Effector CD8-positive, alpha-beta T cell (primary cell): ENCODE data around the gene COBL.

Experiments used
- DNase-seq: peaks from one replicate; lab custom pipeline; 2025; lab: John Stamatoyannopoulos, UW

COBL gene

DNA sequence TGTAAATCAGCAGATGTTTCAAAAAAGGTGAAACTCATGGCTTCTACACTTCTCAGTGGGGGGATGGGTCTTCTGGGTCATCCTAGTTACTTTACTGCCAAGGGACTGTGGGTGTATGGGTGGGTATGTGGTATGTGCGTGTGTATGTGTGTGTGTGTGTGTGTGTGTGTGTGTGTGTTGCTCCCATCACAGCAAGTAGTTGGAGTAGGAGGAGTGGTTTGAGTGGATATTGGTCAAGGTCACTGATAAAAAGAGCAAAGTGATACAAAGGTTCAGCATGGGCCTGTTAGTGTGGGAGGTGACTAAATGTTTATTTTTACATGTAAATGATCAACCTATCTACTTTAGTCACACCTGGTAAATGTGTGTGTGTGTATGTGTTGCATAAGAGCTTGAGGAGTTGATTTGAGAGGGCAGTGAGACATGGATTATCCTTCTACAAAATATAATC, 11.8 kb upstream of the COBL start:
- no peak for DNase-seq

DNA sequence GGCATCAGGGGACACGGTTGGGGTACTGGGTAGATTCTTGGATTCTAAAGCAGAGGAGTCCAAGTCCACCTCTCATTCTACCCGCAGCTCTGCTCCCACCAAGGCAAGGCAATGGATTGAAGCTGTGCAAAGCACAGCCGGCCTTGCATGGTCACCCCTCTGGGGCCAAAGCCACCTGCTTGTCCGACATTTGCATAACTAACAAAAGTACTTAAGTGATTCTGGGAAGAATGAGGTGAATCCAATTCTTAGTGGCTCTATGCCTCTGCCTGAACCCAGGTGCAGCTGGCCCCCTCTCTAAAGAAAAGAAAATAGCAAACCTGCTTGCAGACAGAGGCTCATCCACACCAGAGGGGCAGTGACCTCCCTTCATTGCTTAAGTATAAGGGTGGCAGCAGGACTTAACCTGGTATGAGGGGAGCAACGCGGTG, 10.7 kb upstream of the COBL start:
- no peak for DNase-seq

DNA sequence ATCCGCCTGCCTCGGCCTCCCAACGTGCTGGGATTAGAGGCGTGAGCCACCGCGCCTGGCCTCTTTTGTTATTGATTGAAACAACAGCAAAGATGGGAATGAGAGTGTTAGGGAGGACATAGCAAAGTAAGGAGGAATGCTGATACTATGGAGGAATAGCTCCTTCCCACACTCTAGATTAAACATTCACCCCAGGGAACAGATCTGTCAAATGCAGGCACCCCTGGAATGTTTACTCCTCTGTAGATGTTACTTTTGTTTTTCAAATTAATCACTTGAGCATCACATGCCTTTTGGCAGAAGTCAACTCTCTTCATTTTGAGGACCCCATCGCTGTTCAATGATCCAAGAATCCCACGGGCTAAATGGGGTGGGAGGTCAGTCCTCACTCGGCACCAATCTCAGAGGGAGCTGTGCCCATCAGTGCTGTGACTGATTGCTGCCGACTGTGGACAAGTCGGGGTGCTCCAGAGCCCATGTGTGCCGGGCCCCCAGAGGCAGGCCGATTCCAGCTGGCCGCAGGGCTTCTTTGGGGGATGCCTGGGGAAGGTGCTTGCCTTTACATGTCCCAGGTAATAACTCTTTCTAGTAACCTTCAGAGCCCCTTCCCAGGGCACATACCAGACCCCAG, 10.2 kb upstream of the COBL start:
- DNase-seq = no peak

DNA sequence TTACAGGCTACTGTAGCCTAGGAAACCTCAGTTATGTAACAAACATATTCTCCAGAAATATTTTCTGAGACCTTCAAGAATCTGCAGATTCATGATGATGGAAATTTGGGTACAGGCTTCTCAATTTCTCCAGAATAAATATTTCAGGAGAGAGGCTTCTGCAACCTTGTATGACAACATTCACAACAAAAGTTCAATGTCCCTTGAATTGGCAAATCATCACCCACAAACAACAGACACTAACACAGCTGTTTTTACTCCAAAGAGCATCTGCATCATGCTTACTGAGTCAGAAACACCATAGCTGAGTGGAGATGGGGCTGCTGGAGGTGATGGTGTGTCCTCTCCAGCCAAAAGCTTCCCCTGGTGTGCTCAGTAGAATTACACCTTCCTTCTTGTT, 9.3 kb upstream of the COBL start:
- no peak for DNase-seq

DNA sequence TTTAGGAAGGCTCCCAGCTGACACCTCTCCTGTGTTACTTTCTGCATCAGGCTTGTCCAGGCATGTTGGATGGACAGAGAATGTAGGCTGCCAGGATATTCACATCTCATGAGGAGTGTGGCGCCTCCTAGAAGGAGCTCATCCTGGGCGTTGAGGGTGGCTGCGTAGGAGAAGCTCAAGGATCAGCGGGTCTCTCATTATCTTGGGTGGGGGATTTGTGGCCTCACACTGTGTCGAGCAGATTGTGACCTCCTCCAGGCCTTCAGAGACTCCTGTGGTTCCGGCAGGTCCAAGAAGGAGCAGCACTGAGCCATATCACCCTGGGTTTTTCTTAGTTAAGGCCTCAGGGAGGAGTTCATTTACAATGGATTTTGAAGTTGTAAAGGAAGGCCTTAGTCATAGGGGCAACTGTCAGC, 8.7 kb upstream of the COBL start:
- DNase-seq = no peak

DNA sequence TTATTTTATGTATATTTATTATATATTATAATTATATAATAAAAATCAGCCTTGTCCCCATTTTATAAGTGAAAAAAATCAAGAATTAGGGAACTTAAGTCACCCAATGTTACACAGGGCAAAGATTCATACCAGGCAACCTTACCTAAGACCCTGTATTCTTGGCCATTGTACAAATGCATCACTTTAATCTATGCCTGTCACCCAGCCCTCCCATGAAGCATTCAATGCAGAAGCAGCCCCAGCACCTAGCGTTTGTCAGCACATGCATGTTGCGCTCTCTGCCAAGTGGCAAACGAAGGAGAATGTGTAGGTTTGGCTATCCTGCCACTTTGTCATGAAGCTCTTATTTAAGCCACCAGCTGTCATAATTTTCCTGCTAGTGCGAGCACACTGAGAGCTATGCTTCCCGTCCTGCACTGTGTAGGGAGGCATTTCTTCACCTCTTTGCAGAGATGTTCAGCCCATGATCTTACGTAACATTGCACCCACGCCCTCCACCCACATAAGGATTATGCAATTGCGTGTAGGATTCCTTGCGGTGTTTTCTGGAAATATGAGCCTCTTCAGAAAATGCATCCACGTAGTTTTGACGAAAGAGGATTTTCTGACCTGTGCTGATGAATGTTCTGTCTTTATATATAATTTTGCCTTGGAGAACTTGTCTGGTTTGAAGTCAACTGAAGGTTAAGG, 7.7 kb upstream of the COBL start:
- DNase-seq = no peak

DNA sequence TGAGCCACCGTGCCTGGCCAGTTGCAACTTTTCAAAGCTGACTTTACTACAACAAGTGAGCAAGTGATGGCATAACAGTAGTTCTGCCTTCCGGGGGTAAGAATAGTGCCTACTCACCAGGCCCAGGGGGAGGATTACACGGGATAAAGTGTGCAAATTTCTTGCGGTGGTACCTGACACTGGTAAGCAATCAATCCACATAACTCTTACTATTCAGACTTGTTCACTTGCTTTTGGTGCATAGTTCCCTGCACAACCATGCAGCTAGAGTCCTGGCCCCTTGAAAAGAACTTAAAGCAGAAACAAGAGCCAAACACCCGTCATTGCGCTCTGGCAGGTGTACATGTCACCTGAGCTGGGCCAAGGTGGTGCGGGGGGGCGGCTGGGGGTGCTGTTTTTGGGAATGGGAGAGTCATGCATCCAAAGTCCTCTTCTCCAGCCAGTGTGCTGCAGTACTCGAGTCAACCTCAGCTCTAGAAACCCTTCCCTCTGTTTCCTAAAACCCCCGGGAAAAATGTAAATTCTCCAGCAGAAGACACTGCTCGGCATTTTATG, 5.4 kb upstream of the COBL start:
- DNase-seq = no peak

DNA sequence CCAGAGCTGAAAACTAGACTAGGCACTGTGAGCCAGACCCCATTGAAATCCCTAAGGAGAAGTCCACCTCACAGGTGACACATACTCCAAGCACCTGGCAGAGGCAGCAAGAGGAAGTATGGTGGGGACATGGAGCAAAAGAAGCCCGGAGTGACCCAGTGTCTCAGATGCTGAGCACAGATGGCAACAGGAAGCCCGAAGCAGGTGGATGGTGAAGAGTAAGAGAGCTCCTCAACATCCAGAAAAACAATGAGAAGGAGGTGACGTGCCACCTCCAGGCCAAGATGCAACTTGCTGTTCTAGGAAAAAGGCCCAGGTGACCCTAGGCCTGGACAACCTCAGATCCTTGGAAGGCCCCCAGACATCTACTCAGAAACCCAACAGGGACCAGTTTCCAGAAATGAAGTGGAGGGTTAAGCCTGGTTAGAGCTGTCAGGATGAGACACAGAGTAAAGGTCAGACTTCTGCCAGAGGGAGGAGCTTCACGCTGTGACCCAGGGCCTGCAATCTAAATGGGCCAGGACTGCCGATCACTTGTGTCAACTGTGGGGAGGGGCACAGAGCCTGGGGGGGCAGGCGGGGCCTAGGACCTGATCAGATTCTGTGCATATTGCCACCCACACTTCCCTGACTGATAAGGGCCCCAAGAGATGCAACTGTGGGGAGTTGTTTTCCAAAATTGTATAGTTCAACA, 2.4 kb upstream of the COBL start:
- no peak for DNase-seq

DNA sequence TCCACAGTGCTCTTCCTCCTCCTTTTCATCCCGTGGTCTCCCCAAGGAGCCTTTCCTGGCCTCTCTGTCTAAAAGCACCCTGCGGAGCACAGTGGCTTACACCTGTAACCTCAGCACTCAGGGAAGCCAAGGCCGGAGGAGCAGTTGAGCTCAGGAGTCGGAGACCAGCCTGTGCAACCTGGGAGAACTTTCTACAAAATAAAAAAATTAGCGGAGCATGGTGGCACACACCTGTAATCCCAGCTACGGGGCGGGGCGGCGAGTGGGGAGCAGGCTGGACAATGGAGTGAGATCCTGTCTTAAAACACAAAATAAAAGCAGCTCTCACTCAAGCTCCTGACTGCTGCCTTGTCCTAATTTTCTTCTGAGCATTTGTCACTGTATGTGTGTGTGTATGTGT, 1.4 kb upstream of the COBL start:
- no peak for DNase-seq

DNA sequence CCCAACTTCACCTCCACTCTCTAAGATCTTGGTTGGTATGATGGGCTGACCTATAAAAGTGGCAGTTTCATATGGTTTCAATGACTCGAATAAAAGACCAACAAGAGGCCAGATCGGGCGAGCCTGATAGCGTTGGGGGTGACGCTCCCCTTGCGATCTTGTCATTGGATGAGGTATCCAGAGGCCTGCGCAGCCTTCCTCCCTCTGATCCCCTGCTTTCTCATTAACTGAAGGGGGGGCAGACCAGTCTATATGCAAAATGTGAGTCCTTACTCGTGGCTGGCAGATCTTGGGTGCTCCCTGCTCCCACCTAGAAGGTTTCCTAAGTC, 937 bp upstream of the COBL start:
- no peak for DNase-seq

DNA sequence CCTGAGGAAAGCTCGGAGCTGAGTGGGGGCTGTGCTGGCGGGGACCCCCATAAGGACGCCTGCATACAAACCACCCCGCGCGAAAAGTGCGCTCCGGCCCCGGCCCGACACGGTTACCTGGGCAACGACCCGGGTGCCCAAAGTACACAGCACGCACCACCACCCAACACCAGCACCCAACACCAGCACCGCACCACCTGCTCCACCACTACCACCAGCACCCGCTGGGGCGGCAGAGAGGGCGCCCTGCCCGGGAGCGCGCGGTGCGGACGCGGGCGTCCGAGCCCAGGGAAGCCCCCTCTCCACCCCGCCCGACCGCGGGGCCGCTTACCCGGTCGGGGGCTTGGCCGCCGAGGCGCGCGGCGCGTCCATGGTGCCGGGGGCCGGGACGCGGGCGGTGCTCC, 345 bp downstream of the COBL start:
- no peak for DNase-seq

DNA sequence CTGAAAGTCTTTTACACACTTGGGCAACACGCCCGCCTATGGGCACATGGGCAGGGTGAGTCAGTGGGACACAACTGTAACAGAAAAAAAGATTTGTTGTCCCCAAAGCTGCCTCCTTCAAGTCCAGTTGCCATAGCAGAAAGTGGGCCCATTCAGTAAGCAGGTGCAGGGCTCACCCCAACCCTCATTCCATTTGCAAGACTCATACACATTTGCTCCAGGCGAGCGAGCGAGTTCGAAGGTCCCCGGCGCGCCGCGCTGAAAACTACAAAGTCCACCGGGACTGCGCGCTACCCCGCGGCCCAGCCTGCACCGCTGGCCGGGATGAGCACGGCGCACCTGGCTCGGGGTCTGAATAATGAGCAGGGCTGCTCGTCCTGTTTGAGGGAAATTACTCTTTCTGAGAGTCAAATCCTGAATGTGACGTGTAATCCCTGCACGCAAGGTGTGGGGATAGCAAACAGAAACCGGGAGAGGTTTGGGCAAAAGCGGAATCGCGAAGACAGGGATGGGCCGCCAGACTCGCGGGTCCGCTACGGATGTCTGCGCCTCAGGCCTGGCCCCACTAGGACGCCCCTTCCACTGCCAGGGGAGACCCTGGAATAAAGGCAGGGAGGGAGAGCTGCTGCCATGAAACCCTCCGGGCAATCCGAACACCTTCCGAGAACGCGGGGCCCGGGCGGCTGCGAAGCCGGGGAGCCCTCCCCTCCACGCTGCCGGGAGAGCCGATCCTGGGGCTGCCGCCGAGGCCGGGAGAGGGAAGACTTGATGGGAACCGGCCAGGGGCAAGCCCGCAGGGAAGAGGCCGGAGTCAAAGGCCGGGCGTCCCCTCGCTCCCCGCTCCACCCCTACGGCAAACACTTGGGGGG, 982 bp downstream of the COBL start:
- DNase-seq = no peak

DNA sequence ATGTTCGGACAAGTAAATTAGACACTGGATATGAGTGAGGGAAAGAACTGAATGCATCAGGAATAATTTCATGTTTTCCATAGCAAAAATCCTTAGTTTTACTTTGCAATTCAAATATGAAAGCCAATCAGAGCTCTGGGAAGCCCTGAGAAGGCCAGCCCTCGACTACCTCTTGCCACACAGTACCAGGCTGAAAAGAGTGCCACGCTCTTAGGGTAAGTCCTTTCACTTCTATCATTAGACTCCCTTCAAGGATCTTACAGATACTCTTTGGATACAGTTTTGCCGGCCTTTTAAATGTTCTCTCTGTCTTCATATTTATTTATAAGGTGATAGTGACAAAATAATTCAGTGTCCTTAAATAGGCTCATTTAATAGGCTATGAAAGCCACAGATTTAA, 1.9 kb downstream of the COBL start:
- no peak for DNase-seq

DNA sequence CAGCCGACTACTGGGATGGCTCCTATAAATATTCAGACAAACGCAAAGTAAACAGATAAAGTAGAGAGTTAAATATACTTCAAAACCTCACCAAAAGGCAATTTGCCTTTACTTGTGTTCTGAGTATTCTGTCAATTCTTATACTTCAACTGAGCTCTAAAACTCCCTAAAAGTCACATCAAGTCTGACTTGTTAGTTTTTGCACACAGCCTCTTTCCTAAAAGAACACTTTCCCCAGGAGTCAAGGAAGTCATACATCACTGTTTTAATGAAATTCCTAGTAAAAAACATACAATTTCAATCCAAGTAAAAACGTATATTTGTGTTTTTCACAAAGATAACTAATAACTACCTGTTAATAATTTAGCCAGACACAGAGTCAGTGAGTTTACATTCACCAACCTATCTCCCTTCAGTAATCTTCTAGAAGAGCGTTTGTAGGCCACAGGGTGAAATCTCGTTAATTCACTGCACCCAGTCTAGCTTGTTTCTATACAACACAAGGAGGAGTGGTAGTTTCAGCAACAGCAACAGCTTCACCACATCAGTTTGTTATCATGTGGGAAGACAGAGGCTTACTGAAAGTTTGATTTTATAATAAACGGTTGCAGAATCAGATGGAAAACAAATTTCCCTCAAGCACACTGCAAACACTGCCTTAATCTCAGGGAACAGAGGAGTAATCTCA, 2.7 kb downstream of the COBL start:
- no peak for DNase-seq

DNA sequence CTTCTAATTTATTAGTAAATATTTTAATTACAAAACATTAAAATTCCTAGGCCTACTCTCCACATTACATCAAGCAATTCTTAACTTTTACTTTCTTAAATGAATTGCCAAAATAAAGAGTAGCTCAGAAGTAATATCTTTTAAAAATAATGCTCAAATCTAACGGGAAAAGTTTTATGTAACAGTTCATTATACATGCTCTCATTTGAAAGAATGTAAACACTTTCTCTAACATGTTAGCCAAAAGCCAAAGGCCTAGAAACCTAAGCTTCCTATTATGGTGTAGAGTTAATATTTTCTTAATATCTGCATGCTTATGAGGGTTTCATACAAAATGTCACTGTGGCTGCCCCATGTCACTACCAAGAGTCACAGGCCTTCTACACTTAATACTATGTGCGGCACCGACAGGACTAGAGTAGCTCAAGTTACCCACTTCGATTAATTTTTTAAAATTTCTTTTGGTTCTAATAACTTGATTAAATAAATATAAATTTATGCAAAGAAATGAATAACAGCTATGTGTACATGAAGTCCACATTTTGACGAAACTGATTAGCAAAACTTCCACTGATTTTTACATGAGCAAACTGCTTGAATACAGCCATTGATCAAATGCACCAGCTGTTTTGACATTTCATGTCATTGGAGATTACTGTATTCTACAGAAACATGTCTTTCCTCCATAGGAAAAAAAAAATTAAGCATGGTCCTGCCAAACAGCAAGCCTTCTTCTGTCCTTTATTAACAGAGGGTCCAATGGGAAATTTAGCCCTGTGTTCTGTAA, 3.5 kb downstream of the COBL start:
- no peak for DNase-seq

DNA sequence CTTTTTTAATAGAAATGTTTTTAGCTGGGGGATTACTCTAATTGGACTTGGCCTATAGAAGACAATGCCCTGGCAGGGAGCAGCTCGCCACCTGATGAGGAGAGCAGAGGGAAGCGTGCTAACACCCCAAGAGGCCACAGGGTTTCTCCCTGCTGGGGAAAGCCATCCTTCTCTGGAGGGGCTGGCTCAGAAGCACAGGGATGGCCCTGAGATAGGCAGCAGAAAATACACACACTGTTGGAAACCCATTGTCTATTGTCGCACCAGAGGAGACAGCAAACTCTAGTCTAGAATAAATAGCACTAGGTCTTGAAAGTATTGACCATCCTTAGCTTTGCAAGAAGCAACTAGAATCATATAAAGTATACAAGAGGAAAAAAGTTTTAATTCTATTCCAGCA, 5.4 kb downstream of the COBL start:
- no peak for DNase-seq

DNA sequence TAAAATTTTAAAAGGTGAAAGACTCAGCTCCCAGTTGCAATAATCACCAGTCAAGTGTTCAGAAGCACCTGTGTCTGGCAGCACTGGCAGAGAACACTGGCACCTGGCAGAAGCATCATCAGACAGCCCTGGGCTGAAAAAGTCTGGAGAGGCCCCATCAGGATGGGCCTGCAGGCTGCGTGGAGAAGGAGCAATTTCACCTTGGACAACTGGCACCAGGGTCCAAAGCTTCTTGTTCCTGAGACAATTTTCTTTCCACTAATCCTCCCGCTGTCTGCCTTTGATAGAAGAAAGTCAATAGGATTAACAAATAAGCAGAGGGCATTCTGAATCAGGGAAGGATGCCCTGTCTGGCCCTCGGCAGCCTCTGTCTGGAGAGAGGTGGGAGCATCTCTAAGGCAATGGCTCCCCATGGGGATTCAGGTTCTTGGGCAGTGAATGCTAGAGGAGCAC, 6.5 kb downstream of the COBL start:
- no peak for DNase-seq

DNA sequence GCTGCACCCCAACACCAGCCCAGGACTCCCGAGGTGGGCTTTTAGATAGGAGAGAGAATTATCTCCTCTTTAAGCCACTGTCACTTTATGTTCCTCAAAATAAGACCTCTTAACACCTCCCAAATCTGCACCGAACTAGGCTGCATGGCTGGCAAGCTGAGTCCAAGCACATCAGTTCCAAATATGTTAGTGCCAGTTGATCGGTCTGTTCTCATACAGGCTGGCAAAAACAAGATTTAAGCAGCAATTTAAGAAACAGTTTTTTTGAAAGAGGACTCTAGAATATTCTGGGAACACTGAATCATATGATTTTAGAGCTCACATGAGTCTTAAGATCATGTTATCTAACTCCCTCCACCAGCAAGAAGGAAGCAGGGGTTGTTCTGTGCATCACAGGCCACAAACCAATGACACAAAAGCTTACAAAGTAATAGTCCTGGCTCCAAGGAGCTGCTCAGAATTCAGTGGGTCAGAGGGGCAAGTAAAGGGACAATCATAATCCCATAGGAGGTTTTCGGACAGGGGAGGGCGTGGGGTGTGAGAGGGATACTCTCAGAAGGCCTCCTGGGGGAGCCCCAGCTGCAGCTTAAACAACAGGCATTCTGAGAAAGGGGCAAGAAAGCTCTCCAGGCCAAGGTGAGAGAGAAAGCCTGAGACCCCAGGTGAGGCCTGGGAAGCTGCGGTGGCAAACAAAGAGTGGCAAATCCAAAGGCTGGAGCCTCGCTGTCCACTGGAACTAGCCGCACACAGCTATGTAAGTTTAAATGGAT, 7.1 kb downstream of the COBL start:
- DNase-seq = no peak

DNA sequence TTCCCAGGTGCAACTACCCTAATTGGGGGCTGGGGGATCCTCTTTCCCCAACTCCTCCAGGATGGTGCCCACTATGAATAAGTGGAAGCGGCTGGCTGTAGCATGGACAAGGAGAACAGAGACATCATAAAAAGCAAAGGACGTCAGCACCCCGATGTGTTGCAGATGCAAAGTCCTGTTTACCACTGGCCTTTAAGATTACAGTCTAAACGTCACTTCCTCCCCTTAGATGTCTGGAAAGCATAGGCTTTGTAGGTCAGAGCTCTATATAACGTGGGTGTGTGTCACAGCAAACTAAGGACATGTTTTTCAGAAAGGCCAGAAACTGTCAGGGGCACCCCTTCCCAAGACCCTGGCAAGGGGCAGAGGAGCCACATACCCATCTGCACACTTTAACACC, 7.9 kb downstream of the COBL start:
- DNase-seq = no peak

DNA sequence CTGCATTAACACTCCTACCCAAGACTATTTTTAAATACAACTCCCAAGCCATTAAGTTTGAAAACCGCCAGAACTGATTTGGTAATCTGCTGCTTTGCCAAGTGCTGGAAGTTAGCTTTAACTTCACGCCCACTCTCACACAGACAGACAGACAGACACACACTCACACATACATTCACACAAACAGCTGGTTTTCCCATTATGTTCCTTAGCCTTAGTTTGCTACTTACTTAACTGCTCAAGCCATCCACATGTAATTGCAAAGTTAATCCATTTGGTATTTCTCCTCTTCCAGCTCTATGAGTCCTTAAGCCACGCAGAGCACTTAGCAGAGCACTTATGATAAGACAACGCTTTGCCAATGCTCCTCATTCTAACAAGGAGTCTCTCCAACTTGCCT, 8.3 kb downstream of the COBL start:
- no peak for DNase-seq
